HEK293 (cell line): Measurements from ENCODE around the gene MYMK.

ENCODE experiments used
- CTCF ChIP-seq: fragments of 450-650 bp; formaldehyde crosslinking; IDR thresholded peaks from 2 replicates; pipeline ENCODE4 v1.5.1; 2016; ENCODE audit warnings: missing biosample characterization, missing genetic modification characterization
- KLF16 ChIP-seq: fragments of 450-650 bp; formaldehyde crosslinking; IDR thresholded peaks from 2 replicates; pipeline ENCODE4 v1.5.1; 2017; ENCODE audit warnings: missing biosample characterization, missing genetic modification characterization
- PRDM4 ChIP-seq: fragments of 450-650 bp; formaldehyde crosslinking; IDR thresholded peaks from 2 replicates; pipeline ENCODE4 v1.5.1; 2017; ENCODE audit warnings: missing biosample characterization, missing genetic modification characterization
- SP2 ChIP-seq: fragments of 450-650 bp; formaldehyde crosslinking; IDR thresholded peaks from 2 replicates; pipeline ENCODE4 v1.5.1; 2016; ENCODE audit warnings: missing biosample characterization, missing genetic modification characterization
- YY1 ChIP-seq: fragments of 450-650 bp; formaldehyde crosslinking; IDR thresholded peaks from 2 replicates; pipeline ENCODE4 v1.5.1; 2018; ENCODE audit warnings: missing biosample characterization, missing genetic modification characterization
- ZBTB49 ChIP-seq: fragments of 450-650 bp; formaldehyde crosslinking; IDR thresholded peaks from 2 replicates; pipeline ENCODE4 v1.5.1; 2016; ENCODE audit warnings: missing biosample characterization, missing genetic modification characterization, low read depth
- ZNF138 ChIP-seq: fragments of 450-650 bp; formaldehyde crosslinking; IDR thresholded peaks from 2 replicates; pipeline ENCODE4 v1.5.1; 2016; ENCODE audit warnings: missing biosample characterization, missing genetic modification characterization, borderline replicate concordance
- ZNF24 ChIP-seq: fragments of 450-650 bp; formaldehyde crosslinking; IDR thresholded peaks from 2 replicates; pipeline ENCODE4 v1.5.1; 2016; ENCODE audit warnings: missing biosample characterization, missing genetic modification characterization
- ZNF266 ChIP-seq: fragments of 450-650 bp; formaldehyde crosslinking; IDR thresholded peaks from 2 replicates; pipeline ENCODE4 v1.5.1; 2016; ENCODE audit warnings: missing biosample characterization, missing genetic modification characterization, low read depth
- ZNF558 ChIP-seq: fragments of 450-650 bp; formaldehyde crosslinking; IDR thresholded peaks from 2 replicates; pipeline ENCODE4 v1.5.1; 2016; ENCODE audit warnings: missing biosample characterization, missing genetic modification characterization
- TF ChIP-seq, protein P1 (sequence below): fragments of 450-650 bp; formaldehyde crosslinking; IDR thresholded peaks from 2 replicates; pipeline ENCODE4 v1.5.1; 2016; ENCODE audit warnings: missing biosample characterization, missing genetic modification characterization, low read depth
- TF ChIP-seq, protein P2 (sequence below): fragments of 450-650 bp; formaldehyde crosslinking; IDR thresholded peaks from 2 replicates; pipeline ENCODE4 v1.5.1; 2016; ENCODE audit warnings: missing biosample characterization, missing genetic modification characterization

DNA sequence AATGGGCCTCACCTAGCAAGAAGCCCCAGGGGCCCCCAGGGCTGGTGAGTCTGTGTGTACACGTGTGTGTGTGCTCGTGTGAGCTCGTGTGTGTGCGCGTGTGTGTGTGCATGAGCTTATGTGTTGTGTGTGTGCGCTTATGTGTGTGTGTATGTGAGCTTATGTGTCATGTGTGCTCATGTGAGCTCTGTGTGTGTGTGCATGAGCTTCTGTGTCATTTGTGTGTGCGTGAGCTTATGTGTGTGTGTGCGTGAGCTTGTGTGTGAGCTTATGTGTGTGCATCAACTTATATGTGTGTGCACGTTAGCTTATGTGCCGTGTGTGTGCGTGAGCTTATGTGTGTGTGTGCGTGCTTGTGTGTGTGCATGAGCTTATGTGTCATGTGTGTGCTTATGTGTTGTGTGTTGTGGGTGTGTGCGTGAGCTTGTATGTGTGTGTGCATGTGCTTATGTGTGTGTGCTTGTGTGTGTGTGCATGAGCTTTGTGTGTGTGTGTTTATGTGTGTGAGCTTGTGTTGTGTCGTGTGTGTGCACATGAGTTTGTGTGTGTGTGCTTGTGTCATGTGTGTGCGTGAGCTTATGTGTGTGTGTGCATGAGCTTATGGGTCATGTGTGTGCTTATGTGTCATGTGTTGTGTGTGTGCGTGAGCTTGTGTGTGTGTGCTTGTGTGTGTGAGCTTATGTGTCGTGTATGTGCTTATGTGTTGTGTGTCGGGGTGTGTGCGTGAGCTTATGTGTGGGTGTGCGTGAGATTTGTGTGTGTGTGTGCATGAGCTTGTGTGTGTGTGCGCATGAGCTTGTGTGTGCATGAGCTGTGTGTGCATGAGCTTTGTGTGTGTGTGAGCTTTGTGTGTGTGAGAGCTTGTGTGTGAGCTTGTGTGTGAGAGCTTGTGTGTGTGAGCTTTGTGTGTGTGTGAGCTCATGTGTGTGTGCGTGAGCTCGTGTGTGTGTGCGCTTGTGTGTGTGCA lies 29.1 kb downstream of the MYMK start:
- TF ChIP-seq PRDM4 (tag by site-specific recombination) (no peak), ZBTB49 (tag by site-specific recombination) (no peak), ZNF138 (tag by site-specific recombination) (no peak), CTCF (tag by site-specific recombination) (no peak), KLF16 (tag by site-specific recombination) (no peak), SP2 (tag by site-specific recombination) (no peak), YY1 (tag by site-specific recombination) (no peak), ZNF266 (tag by site-specific recombination) (no peak), ZNF24 (tag by site-specific recombination) (no peak), ZNF558 (no peak)
- TF ChIP-seq, protein P1, sequence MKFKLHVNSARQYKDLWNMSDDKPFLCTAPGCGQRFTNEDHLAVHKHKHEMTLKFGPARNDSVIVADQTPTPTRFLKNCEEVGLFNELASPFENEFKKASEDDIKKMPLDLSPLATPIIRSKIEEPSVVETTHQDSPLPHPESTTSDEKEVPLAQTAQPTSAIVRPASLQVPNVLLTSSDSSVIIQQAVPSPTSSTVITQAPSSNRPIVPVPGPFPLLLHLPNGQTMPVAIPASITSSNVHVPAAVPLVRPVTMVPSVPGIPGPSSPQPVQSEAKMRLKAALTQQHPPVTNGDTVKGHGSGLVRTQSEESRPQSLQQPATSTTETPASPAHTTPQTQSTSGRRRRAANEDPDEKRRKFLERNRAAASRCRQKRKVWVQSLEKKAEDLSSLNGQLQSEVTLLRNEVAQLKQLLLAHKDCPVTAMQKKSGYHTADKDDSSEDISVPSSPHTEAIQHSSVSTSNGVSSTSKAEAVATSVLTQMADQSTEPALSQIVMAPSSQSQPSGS (tag by site-specific recombination), result no peak
- TF ChIP-seq, protein P2, sequence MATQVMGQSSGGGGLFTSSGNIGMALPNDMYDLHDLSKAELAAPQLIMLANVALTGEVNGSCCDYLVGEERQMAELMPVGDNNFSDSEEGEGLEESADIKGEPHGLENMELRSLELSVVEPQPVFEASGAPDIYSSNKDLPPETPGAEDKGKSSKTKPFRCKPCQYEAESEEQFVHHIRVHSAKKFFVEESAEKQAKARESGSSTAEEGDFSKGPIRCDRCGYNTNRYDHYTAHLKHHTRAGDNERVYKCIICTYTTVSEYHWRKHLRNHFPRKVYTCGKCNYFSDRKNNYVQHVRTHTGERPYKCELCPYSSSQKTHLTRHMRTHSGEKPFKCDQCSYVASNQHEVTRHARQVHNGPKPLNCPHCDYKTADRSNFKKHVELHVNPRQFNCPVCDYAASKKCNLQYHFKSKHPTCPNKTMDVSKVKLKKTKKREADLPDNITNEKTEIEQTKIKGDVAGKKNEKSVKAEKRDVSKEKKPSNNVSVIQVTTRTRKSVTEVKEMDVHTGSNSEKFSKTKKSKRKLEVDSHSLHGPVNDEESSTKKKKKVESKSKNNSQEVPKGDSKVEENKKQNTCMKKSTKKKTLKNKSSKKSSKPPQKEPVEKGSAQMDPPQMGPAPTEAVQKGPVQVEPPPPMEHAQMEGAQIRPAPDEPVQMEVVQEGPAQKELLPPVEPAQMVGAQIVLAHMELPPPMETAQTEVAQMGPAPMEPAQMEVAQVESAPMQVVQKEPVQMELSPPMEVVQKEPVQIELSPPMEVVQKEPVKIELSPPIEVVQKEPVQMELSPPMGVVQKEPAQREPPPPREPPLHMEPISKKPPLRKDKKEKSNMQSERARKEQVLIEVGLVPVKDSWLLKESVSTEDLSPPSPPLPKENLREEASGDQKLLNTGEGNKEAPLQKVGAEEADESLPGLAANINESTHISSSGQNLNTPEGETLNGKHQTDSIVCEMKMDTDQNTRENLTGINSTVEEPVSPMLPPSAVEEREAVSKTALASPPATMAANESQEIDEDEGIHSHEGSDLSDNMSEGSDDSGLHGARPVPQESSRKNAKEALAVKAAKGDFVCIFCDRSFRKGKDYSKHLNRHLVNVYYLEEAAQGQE, result no peak
